NCI-H2227 (cell line): ENCODE data around the gene FCN1.

Experiments used
- DNase-seq: peaks from one replicate; lab custom pipeline; 2025; ENCODE audit not compliant: unreplicated experiment; lab: John Stamatoyannopoulos, UW

Gene FCN1

DNA sequence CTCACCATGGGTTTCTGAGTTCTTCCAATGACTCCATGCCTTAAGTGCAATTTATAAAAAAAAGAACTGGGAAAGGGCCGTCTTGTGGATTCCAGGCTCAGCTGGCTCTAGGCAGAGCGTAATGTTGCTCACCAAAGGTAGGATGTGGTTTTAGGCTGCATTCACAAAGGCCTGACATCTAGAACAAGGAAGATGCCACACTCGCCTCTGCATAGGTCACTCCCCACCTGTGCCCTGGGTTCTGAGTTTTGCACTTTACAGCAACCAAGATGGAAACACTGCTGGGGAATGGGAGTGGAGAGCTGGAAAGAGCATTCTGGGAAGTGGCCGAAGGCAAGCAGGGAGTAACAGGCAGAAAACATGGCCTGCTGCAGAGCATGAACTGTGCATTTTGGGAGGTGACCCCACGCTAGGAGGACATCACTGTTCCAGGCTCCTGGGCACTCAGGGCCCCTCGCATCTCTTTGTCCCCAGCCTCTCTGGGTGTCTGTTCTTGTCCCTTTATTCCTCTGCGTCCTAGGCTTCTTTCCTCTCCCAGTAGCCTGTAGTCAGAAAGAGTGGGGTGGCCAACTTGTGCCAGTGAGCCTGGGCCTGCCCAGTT, 24.8 kb downstream of the FCN1 start:
- DNase-seq, result no peak

DNA sequence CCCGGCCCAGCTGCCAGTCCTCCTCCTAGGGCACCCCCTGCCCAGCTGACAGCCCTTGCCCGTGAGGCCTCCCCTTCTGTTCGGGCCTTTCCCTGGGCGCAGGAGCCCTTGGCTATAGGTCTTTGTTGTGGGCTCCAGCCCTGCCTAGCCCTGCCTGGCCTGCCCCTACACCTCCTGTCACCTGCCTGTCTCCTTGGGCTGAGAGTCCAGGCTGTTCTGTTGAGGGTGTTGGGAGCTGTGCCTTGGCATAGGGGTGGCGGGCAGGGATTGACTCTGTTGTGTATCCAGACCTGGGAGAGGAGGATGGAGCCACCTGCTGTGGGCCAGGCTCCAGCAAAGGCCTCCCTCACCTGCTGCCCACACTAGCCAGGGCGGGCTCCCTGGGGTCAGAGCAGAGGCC, 25.5 kb downstream of the FCN1 start:
- DNase-seq, result no peak

DNA sequence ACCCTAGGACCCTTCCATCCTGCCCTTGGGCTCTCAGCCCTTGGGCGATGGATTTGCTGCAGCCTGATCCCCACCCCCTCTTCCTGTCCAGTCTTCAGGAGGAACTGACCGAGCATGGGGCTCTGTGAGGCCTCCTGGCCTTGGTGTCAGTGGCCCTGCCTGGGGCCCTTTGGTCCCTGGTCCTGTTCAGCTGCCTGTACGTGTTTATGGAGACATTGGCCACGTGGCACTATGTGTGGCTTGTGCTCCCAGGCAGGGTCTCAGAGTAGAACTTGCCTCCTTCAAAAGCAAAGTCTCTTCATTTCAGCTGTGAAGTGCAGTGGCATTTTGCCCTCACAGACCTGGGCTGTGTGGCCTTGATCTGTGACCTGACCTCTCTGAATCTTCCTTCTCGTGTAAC, 26.0 kb downstream of the FCN1 start:
- DNase-seq, result no peak

DNA sequence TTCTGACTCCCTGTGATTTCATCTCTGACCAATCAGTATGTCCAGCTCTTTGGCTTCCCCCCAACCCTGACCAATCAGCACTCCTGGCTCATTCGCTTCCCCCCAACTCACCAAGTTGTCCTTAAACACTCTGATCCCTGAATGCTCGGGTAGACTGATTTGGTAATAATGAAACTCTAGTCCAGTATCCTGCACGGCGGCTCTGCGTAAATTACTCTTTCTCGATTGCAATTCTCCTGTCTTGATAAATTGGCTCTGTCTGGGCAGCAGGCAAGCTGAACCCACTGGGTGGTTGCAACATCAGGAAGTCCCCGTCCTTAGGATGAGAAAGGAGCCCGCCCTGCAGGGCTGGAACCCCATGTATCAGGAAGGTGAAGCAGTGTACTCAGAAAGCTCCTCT, 26.7 kb downstream of the FCN1 start:
- DNase-seq, result no peak

DNA sequence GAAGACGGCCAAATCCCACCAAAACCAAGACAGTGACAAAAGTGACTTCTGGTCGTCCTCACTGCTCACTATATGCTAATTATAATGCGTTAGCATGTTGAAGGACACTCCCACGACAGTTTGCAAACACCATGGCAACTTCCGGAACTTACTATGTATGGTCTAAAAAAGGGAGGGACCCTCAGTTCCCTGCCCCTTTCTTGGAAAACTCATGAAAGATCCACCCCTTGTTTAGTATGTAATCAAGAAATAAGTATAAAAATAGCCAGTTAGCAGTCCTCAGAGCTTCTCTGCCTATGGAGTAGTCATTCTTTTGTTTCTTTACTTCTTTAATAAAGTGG, 27.6 kb downstream of the FCN1 start:
- no peak for DNase-seq

DNA sequence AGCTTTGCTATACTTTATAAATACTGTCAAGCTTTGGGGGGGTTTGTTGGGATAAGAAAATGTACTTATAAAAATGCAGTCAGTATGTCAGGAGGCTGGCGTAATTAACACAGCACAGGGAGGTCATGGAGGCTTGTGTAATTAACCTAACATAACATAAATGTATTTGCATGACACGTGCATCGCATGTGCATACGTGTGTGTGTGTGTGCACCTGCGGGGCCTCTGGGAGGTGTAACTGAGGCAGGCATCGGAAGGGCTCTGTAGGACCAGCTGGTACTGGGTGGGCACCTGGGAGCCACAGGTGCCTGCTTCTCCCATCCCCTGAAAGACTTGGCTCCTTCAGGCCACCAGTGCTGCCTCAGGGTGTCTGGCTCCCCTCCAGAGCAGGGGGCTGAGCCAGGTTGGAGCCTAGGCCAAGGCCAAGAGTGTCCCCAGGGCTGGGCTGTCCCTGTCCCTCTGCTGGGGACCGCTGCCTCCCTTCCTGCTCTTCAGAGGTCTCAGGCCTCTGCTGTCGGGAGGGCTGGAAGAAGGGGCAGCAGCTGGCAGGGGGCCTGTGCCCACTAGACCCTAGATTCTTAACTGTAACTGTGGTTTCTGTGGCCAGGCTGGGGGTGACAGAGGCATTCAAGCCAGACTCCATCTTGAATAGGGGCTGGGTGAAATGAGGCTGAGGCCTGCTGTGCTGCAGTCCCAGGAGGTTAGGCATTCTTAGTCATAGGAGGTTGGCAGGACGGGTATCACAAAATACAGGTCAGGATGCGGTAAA, 28.1 kb downstream of the FCN1 start:
- no peak for DNase-seq

DNA sequence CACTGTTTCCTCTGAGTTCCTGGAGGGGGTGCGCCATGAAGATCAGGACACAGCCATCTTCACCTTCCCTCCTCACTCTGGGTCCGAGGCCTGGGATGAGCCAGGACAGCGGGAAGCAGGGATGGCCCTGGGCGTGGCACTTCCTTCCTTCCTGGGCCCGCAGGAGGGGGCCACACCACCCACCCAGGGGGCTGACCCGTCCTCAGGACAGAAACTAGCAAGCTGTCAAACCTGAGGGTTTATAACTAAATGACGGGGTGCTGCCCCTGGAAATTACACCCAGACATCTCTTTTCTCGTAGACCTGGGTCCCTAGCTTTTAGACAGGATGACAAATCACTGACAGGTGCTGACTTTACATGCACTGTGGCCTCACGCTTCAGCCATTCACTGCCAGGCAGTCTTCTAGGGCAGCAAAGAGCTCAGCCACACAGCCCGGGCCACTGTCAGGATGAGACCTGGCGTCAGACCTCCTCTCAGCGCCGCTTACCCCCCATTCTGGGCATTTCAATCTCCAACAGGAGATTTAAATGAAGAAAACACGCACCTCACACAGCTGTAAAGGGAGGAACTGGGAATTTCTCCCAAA, 29.0 kb downstream of the FCN1 start:
- DNase-seq, result no peak

DNA sequence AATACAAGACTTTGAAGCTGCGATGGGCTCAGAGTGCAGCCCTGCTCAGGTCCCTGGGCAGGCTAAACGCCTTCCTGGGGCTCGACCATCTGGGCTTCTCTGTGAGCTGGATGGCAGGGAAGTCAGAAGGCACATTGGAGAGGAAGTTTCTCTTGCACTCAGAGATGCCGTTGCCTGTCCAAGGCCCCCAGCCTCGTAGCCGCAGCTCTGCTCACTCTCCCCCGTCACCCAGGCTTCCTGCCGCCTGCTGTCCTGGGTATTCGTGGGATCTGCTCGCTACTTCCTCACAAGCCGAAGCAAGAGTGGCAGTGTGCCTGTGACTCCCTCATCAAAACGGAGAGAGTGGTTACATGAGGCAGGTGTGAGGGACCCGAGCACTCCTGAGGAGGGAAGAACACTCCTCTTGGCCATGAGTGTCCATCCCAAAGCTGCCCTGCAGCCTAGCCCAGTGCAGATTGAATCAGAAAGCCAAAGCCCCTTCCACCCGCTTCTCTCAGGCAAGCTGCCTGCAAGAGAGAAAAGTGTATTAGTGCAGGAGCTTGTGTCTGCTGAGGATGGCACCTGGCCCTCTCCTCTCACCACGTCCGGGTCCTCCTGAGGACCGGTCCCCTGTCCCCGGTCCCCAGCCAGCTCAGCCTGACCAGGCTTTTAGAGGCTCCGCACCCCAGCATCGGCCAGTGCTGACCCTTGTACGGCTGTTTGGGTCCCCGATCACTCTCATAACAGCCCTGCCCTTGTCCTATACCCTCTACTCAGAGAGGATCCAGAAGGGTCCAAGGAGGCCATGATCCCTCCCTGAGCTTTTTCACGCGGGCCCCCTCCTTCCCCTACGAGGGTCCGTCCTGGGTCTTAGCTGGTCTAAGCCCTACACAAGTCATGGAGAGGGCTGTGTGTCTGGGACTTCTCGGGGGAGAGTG, 29.8 kb downstream of the FCN1 start:
- no peak for DNase-seq

DNA sequence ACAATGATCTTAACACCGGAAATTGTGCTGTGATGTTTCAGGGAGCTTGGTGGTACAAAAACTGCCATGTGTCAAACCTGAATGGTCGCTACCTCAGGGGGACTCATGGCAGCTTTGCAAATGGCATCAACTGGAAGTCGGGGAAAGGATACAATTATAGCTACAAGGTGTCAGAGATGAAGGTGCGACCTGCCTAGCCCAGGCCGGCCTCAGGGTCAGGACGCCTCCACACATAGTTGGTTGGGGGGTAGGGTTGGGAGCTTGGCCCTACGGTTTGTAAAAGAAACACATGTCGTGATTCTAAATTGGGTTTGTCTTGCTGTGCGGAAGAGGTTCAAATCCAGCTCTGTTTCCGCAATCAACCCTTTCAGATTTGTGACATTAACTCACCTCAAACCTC, 30.5 kb downstream of the FCN1 start:
- DNase-seq, result no peak

DNA sequence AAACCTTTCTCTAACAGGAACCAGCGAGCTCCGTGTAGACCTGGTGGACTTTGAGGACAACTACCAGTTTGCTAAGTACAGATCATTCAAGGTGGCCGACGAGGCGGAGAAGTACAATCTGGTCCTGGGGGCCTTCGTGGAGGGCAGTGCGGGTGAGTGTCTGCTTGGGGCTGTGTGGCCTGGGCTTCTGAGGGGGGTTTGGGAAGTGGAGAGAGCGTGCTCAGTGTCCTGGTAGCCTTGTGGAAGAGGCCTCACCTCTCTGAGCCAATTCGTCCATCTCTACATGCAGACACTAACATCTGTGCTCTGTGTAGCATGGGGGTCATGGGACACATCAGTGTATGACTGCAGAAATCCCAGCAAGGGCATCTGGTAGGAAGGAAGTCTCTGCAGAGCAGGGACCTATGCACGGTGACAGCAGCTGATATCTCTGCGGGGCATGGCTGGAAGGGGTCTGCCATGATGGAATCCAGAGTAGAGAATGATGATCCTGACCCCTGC, 31.2 kb downstream of the FCN1 start:
- no peak for DNase-seq

DNA sequence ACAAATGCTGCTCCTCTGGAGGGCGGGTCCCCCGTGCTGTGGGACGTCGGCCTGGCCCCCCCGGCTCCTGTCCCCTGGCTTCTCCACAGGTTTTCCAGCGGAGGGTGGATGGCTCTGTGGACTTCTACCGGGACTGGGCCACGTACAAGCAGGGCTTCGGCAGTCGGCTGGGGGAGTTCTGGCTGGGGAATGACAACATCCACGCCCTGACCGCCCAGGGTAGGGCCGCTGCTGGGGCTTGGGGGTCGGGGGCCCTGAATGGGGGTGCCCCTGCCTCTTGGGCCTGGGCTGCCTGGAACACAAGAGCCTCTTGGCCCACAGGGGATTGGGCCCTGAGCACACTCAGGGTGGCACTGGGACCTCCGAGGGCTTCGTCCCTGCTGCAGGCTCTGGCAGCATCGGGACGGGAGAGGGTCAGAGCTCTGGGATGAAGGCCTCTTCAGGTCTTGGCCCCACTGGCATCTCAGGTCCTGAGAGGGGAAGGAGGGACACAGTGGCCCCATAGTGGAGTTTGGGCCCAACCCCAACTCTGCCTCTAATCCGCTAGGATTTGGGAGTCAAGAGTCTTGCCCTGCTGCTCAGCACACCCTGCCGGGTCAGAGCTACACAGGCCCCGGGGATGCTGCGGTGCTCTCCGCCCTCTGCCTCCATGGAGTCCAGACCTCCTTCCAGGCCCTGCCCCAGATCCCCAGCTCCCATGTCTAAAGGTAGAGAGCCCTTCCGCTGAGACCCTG, 31.9 kb downstream of the FCN1 start:
- no peak for DNase-seq

DNA sequence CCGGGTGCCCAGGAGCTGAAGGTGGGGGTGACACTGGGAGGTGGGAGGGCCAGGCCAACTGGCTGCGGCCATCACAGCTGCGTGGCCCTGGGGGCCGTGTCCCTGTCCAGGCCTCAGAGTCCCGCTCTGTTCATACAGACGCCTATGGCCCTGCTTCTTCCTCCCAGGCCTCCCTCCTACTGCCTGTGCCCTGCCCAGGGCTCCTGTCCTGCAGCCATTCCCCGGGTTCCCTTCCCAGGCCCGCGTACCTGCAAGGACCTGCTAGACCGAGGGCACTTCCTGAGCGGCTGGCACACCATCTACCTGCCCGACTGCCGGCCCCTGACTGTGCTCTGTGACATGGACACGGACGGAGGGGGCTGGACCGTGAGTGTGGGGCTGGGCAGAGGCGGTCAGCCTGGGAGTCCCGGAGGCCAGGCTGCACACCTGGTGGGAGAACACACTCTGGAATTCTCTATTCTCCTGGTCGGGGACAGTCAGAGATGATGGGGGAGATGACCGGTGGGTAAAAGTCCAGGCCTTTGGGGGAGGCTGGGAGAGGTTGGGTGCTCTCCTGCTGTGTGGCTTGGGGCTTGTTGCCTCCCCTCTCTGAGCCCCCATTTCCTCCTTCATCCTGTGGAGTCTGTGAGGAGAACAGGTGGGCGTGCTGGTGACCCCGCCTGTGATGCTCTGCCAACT, 32.6 kb downstream of the FCN1 start:
- no peak for DNase-seq

DNA sequence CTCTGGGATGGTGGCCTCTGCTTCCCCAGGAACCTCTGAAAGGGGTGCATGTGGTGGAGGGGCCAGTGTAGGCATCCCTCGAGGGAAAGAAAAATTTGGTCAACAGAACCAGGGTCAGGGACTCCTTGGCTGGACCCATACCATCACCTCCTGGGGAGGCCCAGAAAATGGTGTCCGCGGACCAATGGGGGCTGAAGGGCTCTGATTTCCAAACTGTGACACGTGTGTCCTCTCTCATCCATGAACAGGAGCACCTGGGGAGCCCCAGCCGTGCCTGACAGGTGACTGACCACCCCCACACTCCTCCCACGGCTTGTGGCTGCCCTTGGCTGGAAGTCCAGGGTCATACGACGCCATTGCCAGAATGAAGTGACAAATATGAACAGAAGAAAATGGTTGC, 33.2 kb downstream of the FCN1 start:
- DNase-seq, result no peak

DNA sequence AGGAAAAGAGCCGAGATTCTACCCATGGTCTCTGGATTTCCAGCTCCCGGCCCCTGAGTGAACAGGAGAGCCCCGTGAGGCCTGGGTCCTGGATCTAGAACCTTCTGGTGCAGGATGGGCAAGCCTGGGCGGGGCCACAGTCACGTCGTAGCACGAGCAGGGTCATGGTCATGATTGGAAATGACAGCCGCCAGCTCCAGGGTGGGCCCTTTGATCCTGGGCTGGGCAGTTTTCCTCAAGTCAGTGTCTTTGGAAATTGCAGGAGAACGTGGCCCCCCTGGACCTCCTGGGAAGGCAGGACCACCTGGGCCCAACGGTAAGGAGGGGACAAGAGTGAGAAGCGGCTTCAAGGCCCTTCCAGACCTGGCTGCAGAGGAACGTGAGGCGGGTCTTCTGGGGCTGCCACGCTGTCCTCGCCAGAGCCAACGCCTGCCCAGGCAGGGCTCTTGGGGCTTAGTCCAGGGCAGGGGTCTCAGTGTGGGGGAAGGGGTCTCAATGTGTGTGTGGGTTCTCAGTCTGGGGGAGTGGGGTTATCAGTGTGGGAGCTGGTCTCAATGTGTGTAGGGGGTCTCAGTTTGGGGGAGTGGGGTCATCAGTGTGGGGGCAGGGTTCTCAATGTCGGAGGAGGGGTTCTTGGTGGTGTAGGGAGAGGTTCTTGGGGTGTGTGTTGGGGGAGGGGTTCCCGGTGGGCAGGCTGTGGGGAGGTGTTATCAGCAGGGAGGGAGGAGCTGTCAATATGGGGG, 34.5 kb downstream of the FCN1 start:
- DNase-seq, result no peak

DNA sequence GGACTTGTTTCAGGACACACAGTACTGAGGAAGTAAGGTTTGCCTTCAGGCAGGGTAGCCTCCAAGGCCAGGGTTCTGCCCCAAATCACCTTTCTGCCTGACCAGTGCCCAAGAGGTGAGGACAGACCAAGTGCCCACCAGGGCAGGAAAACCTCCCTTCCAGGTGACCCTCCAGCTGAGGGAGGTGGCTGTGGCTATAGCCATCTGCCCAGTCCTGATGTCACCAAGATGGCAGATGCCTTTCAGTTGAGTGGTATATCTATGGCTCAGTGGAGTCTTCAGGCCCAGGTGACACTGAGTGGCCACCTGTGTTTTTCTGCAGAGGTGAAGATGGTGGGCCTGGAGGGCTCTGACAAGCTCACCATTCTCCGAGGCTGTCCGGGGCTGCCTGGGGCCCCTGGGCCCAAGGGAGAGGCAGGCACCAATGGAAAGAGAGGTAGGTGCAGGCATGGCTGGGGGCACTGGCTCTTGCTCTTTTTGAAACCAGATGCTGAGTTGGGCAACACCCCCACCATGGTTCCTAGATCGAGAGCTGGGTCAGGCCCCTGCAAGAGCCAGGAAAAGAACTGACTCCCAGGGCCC, 35.4 kb downstream of the FCN1 start:
- DNase-seq, result no peak

DNA sequence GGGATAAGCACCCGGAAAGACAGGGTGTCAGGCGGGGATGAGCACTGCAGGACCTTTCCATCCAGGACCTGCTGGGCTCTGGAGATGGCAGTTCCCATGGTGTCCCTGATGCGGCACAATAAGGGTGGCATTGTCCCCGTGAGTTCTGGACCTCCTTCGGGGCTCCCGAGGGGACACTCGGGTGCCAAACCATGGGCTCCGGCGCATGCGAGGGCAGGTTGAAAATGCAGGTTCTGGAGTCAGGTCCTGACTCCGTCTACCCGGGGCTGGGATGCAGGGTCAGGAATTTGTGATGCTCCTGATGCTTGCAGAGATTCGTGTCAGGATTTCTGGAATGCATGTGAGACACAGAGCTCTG, 36.4 kb downstream of the FCN1 start:
- no peak for DNase-seq

DNA sequence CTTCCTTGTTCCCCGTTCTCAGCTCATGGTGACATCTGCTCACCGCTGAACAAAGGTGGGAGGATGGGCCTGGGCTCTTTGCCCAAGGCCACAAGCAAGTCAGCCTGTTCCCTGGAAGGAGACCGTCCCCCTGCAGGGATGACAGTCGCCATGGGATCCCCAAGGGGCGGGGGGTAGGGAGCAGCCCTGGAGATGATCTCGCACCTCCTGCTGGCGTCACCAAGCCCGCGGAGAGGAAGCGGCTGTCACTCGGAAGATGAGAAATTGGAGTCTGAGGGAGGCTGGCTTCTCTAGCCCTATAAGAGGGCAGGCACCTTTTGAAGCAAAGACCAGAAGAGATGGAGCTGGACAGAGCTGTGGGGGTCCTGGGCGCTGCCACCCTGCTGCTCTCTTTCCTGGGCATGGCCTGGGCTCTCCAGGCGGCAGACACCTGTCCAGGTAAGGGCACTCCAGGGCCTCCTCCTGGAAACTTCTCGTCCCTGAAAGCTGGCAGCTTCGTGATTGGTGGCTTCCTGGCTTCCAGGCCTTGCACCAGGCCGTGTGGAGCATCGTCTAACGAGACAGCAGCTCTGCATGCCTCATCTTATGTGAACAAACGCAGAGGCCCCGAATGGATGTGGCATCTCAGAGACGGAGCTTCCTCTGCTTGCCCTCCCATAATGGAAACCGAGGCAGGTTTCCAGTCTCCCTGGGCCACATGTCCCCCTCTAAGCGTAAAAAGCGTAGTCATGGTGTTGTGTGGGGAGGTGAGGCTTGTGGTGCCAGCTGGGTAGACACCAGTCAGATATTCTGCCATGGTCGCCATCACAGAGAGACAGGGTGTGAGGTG, 37.0 kb downstream of the FCN1 start, which contains the start of gene FCN2:
Gene FCN2, plus strand, starts transcription at position 327 of the 829 bp plus-strand sequence. Its CDS starts 12 bp downstream, at position 339.
- DNase-seq, result no peak
